Measurements from ENCODE around the gene ATPAF1. TPM values are rescaled to one million over a fixed set of nuclear protein-coding genes. Genes with fewer than 3 reads are reported as not detected.

Gene ATPAF1
- total RNA-seq, 1 donor from 2014 or later, result 23.6 TPM

DNA sequence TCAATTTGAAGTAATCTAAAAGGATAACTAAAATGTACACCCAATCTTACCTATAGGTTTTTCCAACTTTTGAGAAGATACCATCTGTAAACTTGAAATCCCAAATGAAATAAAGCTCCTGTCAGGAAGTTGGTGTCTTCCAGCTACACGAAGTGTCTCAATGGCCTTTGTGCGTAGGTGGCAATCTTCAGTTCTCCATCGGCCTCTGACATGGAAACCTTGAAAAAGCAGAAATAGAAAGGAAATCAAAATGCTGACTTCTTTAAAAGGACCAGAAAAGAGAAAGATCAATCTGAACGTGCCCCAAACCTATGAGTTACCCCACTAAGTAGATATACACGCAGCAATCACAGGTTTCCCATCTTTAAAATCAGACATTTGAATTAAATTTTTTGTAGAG lies 74.1 kb downstream of the ATPAF1 start:
- Histone ChIP-seq H3K27me3 (no peaks in the 10 kb centered on the region), H3K4me1 (no peaks in the 10 kb centered on the region), H3K27ac (peak overlapping the region in 1 of 2 donors; percentile 39), H3K4me3 (no peak overlapping the region), H3K9me3 (no peaks in the 10 kb centered on the region), H3K36me3 (peaks cover 42 to 48% of the 10 kb centered on the region in 2 donors)
- intact Hi-C loops (cut with DNase I), result no loop called here
- DNase-seq (ENCODE audit: low spot score in 2 of 2), result no peak
- TF ChIP-seq, protein P1, sequence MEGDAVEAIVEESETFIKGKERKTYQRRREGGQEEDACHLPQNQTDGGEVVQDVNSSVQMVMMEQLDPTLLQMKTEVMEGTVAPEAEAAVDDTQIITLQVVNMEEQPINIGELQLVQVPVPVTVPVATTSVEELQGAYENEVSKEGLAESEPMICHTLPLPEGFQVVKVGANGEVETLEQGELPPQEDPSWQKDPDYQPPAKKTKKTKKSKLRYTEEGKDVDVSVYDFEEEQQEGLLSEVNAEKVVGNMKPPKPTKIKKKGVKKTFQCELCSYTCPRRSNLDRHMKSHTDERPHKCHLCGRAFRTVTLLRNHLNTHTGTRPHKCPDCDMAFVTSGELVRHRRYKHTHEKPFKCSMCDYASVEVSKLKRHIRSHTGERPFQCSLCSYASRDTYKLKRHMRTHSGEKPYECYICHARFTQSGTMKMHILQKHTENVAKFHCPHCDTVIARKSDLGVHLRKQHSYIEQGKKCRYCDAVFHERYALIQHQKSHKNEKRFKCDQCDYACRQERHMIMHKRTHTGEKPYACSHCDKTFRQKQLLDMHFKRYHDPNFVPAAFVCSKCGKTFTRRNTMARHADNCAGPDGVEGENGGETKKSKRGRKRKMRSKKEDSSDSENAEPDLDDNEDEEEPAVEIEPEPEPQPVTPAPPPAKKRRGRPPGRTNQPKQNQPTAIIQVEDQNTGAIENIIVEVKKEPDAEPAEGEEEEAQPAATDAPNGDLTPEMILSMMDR (IDR thresholded peaks at IDR 0.05), result no peak

DNA sequence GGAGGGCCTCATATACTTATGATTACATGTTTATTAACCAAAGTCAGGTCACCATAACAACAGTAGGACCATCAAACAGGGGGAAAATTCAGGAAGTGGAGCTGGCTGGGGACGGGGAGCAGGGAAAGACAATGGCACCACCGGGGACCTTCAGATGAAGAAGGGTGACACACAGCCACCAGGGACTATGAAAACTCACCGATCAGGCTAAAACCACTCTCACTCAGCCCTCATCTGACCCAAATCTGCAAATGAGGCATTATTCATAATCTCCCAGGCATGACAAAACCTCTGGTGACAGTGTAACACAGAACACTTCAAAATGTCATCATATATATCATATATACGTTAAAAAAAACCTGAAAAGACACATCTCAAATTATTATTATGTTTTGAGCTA lies 75.3 kb downstream of the ATPAF1 start:
- intact Hi-C loops (cut with DNase I), result no loop called here
- Histone ChIP-seq H3K9me3 (no peaks in the 10 kb centered on the region), H3K4me1 (no peaks in the 10 kb centered on the region), H3K27me3 (no peaks in the 10 kb centered on the region), H3K27ac (no peak overlapping the region), H3K36me3 (peaks cover 46 to 53% of the 10 kb centered on the region in 2 donors), H3K4me3 (no peak overlapping the region)
- no peak for DNase-seq (ENCODE audit: low spot score in 2 of 2)
- TF ChIP-seq, protein P1 (IDR thresholded peaks at IDR 0.05), result no peak

DNA sequence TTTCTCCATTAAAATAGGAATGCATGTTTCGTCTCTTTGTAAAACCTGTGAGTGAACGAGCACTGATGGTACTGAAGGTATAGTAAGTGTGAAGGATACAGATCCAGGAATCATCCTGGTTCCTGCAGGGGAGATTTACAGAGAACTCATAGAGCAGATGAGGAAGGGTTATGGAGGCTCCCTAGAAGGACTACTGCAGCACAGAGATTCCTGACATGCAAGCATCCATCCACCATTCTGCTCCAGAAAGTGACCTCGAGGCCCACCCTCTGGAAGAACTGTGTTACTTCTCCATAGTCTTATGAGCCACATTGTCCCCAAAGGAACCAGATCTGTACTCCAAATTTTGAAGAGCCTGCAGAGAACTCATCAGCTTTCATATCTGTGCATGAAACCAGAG lies 78.6 kb downstream of the ATPAF1 start:
- peaks cover 61 to 68% of the 10 kb centered on the region in 2 donors for H3K36me3 ChIP-seq
- no peak overlapping the region for H3K4me3 ChIP-seq
- H3K27me3 ChIP-seq, result no peaks in the 10 kb centered on the region
- DNase-seq (ENCODE audit: low spot score in 2 of 2), result no peak
- intact Hi-C loops (cut with DNase I), result no loop called here
- no peaks in the 10 kb centered on the region for H3K4me1 ChIP-seq
- H3K27ac ChIP-seq, result no peak overlapping the region
- no peaks in the 10 kb centered on the region for H3K9me3 ChIP-seq
- TF ChIP-seq, protein P1 (IDR thresholded peaks at IDR 0.05), result no peak

DNA sequence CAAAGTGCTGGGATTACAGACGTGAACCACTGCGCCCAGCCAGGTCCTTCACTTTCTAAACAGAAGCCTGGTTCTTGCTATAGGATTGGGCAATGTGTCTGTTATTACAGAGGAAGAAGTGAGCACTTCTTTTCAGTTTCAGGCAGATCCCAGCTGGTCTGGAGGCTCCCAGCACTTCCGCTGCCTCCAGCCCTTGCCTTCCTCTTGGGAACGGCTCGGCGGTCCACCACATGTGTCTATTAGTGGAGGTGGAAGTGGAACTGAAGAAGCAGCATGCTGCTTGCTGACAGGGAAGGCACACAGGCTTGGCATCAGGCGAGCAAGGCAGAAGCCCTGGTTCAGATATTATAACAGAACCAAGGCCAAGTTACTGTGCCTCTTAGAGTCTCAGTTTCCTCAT lies 81.1 kb downstream of the ATPAF1 start:
- no peaks in the 10 kb centered on the region for H3K4me1 ChIP-seq
- H3K27ac ChIP-seq, result no peak overlapping the region
- intact Hi-C loops (cut with DNase I), result no loop called here
- H3K4me3 ChIP-seq, result no peak overlapping the region
- H3K36me3 ChIP-seq, result peaks cover 61 to 64% of the 10 kb centered on the region in 2 donors
- TF ChIP-seq, protein P1 (IDR thresholded peaks at IDR 0.05), result no peak
- DNase-seq (ENCODE audit: low spot score in 2 of 2), result peak; percentile 41 to 77
- no peaks in the 10 kb centered on the region for H3K9me3 ChIP-seq
- H3K27me3 ChIP-seq, result no peaks in the 10 kb centered on the region

DNA sequence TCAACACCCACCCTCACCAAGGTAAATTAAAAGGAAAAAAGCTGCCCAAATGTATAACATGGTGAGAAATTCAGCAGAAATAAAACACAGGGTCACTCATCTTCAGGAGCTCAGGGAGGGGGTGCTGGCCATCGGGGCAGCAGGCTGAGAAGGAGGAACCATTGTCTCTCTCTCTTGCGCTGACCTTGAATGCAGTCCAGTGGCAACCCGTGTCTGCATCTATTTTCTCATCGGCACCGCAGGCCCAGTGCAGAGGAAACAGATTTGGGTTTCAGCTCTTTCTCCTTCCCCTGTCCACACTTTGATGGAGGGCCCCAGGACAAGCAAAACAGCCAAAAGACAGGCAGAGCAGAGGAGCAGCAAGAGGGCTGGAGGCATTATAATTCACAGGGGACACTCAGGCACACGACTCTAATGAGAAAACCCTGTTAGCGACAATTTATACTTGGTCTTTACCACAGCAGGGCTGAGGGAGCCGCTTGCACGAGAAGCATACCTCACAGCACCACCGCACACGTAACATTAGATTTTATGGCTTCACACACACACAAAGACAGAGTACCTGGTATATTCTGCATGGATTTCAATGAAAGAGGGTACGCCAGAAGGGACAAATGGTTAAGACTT lies 82.7 kb downstream of the ATPAF1 start:
- Histone ChIP-seq H3K27ac (no peak overlapping the region), H3K36me3 (peaks cover 49 to 53% of the 10 kb centered on the region in 2 donors), H3K27me3 (no peaks in the 10 kb centered on the region), H3K4me1 (no peaks in the 10 kb centered on the region), H3K9me3 (no peaks in the 10 kb centered on the region), H3K4me3 (no peak overlapping the region)
- TF ChIP-seq, protein P1 (IDR thresholded peaks at IDR 0.05), result no peak
- DNase-seq (ENCODE audit: low spot score in 2 of 2), result no peak
- intact Hi-C loops (cut with DNase I), result no loop called here

DNA sequence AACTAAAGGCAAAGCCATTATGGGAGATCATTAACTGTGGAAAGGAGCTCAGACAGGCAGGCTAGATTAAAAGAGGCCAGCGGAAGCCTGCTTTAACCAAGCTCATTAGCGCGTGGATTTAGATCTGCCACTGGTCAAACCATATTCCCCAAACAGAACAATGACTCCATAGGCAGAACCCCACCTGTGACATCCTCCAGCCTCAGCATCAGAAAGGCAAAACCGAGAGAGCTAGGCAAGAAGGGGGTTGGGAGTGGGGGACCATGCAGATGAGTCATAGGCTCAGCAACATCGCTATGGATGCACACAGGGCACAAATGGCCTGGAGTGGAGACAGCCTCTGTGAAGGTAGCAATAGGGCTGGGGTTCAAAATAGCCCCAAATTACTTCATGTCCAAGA lies 84.7 kb downstream of the ATPAF1 start:
- no peaks in the 10 kb centered on the region for H3K4me1 ChIP-seq
- TF ChIP-seq, protein P1 (IDR thresholded peaks at IDR 0.05), result no peak
- intact Hi-C loops (cut with DNase I), result no loop called here
- H3K27me3 ChIP-seq, result no peaks in the 10 kb centered on the region
- no peak overlapping the region for H3K27ac ChIP-seq
- peaks cover 54 to 57% of the 10 kb centered on the region in 2 donors for H3K36me3 ChIP-seq
- no peak for DNase-seq (ENCODE audit: low spot score in 2 of 2)
- H3K4me3 ChIP-seq, result no peak overlapping the region
- H3K9me3 ChIP-seq, result no peaks in the 10 kb centered on the region
